ENCODE results near the gene CELA2A. TPM values are rescaled to one million over a fixed set of nuclear protein-coding genes. Genes with fewer than 3 reads are reported as not detected.

Gene CELA2A
- not detected in 2 replicates for total RNA-seq (2014; rRNA removed; shearing (Covaris generic))

GRCh38 chr1:15456313-15456954 is at the start of gene CELA2A:
CELA2A (plus strand) TSS chr1:15456732; CDS start chr1:15456754, 22 bp downstream.

GRCh38 chr1:15409388-15410222 is 46.9 kb upstream of the CELA2A start, which contains the start of gene EFHD2:
EFHD2 (plus strand) TSS chr1:15409888; CDS start chr1:15409972, 84 bp downstream.

GRCh38 chr1:15475752-15476314 is 19.3 kb downstream of the CELA2A start, which contains the start of gene CELA2B:
CELA2B (plus strand) TSS chr1:15476104; CDS start chr1:15476126, 22 bp downstream.

Other genes with a start within 250 kb of the CELA2A start
- gene FHAD1, start 209.5 kb upstream of the CELA2A start, total RNA-seq (2014; rRNA removed; shearing (Covaris generic)), result 0.16 and 0.30 TPM in 2 replicates
- gene EFHD2, start 46.8 kb upstream of the CELA2A start, total RNA-seq (2014; rRNA removed; shearing (Covaris generic)), result 85.7 and 93.5 TPM in 2 replicates
- gene CTRC, start 18.3 kb upstream of the CELA2A start, total RNA-seq (2014; rRNA removed; shearing (Covaris generic)), result not detected in 2 replicates
- gene CELA2B, start 19.4 kb downstream of the CELA2A start, total RNA-seq (2014; rRNA removed; shearing (Covaris generic)), result not detected in 2 replicates
- 6.2 and 9.0 TPM in 2 replicates for gene CASP9, start 67.5 kb downstream of the CELA2A start, total RNA-seq (2014; rRNA removed; shearing (Covaris generic))
- gene DNAJC16, start 70.1 kb downstream of the CELA2A start, total RNA-seq (2014; rRNA removed; shearing (Covaris generic)), result 7.0 and 8.7 TPM in 2 replicates
- gene AGMAT, start 128.3 kb downstream of the CELA2A start, total RNA-seq (2014; rRNA removed; shearing (Covaris generic)), result not detected in 2 replicates
- gene DDI2, start 160.7 kb downstream of the CELA2A start, total RNA-seq (2014; rRNA removed; shearing (Covaris generic)), result 10.7 and 12.4 TPM in 2 replicates
- gene PLEKHM2, start 227.6 kb downstream of the CELA2A start, total RNA-seq (2014; rRNA removed; shearing (Covaris generic)), result 28.5 and 33.6 TPM in 2 replicates